IPS-NIHi11 (cell line): ENCODE data around the gene ERO1A.
A peak's percentile ranks its signal among the peaks of the same experiment; 100 is the strongest.

Experiments used
- DNase-seq: peaks from one replicate; pipeline ENCODE4 v3.0.0; 2012; ENCODE audit warnings: mixed read lengths, low spot score

Gene ERO1A

DNA sequence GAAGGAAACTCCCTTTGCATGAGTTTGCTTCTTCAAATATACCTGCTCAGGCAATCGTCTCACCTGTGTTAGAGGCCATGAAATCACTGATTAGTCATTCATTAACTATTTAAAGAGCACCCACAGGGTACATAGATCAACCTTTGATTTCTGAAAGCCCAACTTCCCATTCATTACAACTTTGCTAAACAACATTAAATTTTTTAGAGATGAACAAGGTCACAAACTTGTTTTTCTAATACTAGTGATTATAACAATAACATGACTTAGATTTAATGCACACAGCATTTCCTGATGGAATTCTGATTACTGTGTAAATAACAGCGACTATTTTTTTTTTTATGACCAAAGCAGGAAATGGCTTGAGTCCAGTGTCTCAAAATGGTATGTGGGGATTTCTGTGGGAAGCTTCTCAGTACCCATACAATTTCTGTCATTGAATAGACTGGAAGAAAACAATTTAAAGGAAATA is 5.4 kb upstream of the ERO1A start:
- DNase-seq, result no peak

DNA sequence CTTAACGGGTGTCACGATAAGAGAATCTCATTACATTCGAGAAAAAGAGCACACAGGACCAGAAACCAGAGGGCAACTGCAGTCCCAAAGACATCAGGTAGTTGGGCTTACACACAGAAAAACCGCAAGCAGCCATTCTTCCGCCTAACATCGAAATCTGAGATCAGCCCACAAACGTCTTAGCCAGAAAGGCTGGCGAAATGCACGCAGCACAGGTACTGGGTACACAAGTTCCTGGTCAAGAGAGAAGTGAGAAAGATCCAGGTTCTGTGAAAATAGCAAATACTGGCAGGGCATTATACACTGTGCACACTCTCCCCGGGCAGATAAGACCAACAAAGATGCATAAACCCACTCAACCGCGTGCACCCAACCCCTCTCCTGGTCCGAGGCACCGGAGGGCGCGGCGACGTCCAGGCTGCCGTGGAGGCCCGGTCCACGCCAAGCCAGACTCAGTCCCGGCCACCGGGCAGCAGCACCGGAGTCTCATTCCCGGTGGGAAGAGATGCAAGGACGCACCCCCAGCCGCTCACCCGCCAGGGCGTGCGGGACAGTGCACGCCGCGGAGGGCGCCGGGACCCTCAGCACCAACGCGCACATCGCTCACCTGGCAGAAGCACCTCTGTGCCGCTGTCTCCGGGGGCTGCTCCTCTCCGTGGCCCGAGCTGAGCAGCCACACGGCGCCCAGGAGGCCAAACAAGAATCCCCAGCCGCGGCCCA is 437 bp downstream of the ERO1A start:
- peak; percentile 17 for DNase-seq

DNA sequence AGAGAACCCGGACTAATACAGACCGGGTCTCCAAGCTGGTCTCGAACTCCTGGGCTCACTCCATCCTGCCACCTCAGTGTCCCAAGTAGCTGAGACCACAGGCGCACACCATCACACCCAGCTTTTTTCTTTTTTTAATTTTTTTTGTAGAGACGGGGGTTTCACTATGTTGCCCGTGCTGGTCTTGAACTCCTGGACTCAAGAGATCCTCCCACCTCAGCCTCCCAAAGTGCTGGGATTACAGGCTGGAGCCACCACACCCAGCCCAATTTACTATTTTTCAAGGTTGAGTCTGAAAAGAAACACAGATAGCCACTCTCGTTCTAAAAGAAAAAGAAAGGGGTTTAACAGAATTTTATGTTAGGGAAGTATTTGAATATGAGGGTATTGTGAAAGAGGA is 1.8 kb downstream of the ERO1A start:
- no peak for DNase-seq

DNA sequence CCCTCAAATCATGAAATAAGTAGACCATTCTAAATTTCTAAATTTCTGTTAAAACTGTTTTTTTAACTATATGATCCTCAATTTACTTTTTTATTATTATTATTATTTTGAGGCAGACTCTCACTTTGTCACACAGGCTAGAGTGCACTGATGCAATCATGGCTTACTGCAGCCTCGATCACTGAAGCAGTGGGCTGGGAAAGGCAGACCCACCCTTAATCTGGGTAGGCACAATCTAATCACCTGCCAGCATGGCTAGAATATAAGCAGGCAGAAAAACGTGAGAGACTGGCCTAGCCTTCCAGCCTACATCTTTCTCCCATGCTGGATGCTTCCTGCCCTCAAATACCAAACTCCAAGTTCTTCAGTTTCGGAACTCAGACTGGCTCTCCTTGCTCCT is 2.3 kb downstream of the ERO1A start:
- no peak for DNase-seq

DNA sequence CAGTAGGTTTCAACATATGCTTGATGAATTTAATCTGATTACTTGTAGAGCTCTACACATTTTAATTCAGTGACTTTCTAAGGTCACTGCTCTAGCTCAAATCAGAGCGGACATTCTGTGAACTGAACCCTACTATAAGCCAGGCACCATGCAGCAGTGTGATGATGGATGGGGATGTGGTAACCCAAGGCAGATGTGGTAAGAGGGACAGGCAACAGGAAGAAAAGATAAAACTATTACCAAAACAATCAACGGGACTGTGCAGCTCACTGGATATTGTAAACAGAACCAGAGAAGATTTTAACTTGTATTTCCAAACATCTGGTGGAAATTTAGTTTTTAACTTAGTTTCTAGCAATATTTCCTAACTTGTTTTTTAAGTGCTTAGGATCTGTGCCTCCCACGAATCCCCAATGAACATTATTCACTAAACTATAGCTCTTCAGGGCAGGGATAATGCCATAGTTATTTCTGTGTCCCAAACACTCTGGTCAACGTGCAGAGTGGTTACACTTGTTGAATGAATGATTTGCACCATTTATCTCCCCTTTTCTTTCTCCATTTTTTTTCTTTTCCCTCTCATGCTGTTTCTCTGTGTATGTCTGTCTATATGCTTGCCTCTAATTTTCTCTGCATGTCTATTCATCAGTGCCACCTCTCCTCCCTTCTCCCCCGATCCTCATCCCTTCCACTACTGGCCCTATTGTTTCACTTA is 3.0 kb downstream of the ERO1A start:
- DNase-seq, result no peak

DNA sequence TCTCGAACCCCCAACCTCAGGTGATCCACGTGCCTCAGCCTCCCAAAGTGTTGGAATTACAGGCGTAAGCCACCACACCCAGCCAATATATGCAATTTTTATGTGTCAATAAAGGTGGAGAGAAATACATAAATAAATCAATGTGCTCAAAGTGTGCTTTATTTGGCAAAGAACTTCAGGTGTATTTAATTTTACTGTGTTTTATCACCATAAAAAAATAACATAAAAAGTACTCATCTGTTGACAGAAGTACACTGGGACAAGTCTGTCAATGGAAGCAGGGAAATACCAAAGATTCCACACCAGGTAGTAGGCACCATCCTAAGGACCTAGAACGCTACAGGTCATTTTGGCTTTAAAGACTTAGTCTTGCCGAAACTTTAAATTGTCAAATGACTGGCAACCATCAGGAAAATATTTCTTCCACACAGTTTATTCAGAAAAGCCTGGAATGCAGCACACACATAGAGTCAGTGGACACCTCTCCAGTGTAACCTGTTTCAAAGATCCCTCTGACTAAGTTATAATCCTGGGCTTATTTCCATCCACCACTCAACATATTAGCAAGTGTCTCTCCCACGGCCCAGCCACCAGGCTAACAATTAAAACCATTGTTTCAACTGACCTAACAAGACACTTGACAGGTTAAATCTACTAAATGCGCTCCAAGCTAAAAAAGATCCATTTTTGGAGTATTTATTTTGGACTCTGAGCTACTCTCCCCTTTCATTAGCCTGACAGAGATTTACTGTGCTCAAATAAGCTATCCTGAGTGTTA is 4.2 kb downstream of the ERO1A start:
- no peak for DNase-seq

DNA sequence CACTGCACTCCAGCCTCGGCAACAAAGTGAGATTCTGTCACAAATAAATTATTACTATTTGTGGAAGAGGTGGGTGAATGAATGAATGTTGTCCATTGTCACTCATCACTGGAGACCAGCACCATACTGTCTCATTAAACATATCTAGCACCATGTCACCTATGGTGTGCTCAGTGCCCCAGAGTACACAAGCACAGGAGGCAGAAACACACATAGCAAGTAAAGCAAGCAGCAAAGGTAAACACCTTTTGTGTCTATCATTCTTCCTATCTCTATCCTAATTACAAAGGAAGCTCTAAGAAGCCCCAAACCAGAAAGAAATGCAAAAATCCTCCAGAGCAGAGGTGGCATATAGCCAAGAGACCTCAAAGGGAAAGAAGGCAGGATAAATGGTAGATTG is 9.2 kb downstream of the ERO1A start:
- no peak for DNase-seq

DNA sequence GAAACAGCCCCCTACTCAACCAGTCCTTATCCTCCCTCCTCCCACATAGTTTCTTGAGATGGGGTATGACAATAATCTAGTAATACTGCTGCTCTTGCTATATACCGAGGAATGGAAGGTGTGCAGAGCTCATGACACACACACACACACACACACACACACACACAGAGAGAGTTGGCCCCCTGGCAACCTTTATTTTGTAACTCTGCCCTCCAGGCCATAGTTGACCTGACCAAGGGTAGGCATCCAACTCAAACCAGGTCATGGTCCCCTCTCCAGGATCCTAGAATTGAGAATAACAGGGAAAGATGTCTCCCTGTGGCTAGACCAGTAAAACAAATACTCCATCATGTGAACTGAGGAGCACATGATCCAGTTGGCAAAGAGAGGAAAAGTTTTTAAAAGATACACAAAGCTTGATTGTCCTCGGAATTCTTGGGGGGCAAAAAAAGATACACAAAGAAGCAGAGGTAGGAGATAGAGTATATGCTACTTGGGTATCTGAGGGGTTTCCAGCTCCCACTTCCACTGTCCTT is 11.3 kb downstream of the ERO1A start:
- DNase-seq, result no peak

DNA sequence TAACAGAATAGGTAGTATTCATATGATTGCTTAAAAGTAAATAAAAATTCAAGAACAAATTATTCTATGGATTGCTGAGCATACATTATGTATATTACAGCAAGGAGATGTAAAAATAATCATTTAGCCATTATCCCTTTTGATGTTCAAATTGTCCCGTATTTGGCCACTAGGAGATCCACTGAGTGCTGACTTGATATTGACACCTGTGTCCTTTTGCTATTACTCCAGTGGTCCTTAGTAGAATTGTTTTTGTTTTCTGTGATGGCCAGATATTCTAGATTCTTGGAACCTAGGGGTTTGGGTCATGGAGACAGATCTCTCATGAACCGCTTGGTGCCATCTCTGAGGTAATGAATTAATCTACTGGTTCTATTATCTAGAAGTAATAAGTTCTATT is 16.8 kb downstream of the ERO1A start:
- DNase-seq, result peak; percentile 13

DNA sequence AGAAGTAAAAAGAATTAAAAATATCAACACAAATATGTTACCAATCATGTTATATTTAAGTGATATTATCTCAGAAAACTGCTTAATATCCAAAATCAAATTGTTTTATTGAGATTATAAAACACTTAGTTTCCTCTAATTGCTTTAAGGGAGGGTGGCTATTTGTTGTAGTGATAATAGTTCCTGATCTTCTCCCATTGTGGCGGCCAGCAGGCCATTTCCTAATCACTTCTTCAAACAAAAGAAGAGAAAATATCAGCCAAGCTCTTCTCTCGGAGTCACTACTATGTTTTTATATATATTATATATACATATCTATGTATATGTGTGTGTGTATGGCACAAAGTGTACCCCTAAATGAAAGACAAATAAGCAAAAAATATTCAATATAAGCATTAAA is 31.5 kb downstream of the ERO1A start:
- peak; percentile 23 for DNase-seq

DNA sequence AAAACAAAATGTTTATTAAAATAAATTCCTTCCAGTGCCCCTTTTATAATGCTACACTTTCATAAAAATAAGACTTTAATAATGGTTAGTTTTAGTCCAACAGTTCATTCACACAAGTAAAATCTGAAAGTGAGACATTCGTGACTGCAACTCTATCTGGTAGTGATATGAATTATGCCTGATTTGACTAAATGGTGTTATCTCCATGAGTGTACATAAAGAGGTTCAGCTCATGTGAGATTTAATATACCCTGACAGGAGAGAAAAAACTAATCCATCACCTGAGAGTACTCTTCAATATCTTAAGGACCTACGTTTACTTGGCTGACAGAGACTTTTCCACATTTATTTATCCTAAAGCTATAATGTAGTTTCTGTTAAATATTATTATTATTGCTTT is 34.0 kb downstream of the ERO1A start:
- DNase-seq, result no peak

DNA sequence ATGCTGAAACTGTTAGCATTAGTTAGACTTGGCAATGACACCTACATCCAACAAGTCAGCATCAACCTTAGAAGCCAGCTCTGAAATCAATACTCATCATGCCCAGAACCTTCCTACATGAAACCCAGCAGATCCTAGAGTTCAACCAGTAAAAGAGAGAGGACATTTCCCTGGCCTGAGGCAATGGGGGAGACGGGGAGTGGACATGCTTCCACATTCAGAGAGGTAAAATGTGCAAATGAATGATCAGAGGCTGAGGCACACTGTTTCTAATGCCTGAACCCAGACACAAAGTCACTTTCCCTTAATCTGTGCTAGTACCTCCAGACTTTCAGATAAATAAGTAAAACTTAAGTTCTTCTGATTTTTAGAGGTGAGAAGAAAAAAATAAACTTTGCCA is 34.5 kb downstream of the ERO1A start:
- DNase-seq, result no peak

DNA sequence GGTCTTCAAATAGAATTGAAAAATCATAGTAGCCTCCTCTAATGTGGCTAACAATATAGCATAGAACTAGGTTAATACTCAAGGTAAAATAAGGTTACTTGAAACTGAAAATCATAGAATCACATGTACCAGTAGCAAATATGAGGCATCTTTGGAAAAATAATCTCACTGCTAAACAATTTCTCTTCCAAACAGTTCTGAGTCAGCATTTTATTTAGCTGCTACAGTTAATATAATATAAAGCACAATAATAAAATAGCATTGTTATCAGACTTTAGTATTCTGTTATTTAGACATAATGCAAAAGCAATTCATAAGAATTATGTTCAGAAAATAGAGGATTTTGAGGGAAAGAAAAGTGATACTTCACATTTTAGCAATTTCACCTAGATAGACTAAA is 35.0 kb downstream of the ERO1A start:
- DNase-seq, result no peak

DNA sequence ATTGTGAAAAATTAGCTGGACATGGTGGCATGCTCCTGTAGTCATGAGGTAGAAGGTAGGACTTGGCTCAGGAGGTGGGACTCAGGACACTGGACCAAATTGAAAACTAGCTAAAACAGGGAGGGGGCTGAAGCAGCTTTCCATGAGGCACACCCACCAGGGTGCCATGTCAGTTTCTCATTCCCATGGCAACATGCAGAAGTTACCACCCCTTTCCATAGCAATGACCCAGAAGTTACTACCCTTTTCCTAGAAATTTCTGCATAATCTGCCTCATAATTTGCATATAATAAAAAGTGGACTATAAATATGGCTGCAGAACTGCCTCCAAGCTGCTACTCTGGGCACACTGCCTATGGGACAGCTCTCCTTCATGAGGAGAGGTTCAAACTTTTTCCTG is 38.5 kb downstream of the ERO1A start:
- DNase-seq, result no peak

DNA sequence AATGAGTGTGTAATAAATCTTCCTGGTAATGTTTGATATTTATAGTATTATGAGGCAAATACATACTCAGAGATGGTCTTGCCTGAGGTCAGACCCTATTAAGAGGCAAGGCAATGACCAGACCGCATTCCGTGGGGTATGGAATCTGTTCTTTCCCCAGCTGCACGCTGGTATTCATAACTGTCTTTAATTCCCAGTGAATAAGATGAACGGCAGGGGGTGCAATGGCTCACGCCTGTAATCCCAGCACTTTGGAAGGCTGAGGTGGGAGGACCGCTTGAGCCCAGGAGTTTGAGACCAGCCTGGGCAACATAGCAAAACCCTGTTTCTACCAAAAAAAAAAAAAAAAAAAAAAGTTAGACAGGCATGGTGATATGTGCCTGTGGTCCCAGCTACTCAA is 44.6 kb downstream of the ERO1A start:
- DNase-seq, result no peak

DNA sequence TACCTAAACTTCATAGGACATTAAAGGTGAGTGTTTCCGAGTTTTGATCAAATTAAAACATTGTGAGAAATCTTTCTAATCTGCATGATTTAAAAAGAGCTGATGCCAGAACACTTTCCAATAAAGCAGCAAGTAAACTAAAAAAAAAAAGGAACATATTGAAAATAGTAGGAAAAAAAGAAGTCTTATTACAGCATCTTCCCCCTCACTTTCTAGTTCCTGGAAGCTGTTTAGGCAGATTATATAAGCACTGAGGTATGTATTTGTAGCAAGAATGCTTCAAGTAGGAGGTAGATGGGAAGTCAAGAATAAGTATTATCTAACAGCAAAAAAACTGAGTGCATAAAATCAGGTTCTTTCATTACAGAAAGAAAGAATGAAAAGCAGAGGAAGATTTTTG is 45.8 kb downstream of the ERO1A start:
- no peak for DNase-seq

DNA sequence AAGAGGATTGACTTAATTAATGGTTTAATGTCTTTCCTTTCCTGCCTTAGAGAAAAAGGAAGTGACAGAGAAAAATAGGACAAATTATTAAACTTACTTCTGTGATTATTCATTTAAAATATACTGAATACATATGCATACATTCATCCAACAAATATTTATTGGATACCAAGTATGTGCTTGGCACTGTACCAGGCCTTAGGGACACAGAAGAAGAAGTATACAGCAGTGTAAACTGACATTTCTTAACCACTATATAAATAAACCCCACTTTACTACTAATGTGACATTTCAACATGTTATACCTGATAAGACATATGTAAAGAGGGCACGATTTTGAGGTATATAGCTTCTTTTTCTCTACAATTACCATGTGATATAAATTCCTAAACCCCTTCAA is 53.6 kb downstream of the ERO1A start:
- DNase-seq, result no peak

DNA sequence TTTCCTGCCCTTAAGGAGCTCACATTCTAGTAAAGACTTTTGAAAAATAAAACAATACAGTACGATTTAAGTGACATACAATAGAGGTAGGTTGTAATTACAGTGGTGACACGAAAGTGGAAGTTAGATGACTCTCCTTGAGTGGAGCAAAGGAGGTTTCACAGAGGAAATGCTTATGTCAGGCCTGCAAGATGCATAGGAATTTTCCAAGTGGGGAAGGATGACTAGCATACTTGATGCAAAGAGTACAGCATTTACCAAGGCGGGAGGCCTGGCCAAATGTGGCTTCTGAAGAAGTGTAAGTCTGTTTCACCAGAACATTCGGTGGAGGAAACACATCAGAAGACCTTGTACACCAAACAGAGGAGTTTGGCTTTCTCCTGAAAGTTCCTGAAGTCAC is 55.2 kb downstream of the ERO1A start:
- DNase-seq, result no peak

DNA sequence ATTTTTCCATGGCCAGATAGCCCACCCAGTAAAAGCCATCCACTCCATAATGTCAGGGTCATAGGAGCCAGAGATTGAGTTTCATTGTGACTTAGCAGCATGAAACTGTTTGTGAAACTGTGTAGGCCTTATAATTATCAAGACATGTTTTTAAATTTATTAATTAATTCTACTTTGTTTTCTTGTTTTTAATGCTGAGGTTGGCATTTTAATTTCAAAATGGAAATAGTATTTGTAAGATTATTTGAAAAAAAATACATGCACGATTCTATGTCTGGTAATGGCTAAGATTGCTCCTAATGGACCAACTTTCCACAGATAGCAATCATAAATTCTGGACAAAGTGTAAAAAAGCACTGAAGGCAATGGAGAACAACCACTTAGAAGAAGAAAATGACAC is 75.7 kb downstream of the ERO1A start:
- DNase-seq, result no peak

DNA sequence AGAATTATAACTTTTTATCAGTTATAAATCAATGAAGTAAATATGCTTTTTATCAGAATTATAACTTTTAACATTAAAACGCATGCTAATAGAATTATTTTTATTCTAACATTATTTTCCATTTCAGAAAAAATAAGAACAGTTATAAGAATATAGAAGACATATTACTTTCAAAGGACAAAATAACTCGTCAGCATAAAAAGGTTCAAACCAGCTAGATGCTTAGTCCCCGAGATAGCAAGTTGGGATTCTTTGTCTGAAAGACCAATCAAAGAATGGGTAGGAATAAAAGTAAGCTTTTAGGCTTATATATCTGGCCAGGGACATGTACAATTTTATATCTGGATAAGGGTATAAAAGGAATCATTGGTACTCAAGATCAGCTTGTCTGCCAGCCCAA is 76.8 kb downstream of the ERO1A start:
- no peak for DNase-seq

DNA sequence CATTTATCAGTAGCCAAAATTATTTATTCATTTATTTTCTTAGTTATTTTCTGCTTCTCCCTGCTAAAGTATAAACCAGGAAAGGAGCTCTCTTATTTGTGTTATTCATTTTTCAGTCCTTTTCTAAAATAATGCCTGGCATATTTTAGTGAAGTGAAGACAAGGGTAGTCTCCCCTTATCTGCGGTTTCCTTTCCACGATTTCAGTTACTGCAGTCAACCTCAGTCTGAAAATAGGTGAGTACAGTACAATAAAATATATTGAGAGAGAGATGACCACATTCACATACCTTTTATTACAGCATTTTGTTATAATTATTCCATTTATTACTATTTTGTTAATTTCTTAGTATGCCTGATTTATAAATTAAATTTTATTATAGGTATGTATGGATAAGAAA is 85.2 kb downstream of the ERO1A start:
- no peak for DNase-seq

DNA sequence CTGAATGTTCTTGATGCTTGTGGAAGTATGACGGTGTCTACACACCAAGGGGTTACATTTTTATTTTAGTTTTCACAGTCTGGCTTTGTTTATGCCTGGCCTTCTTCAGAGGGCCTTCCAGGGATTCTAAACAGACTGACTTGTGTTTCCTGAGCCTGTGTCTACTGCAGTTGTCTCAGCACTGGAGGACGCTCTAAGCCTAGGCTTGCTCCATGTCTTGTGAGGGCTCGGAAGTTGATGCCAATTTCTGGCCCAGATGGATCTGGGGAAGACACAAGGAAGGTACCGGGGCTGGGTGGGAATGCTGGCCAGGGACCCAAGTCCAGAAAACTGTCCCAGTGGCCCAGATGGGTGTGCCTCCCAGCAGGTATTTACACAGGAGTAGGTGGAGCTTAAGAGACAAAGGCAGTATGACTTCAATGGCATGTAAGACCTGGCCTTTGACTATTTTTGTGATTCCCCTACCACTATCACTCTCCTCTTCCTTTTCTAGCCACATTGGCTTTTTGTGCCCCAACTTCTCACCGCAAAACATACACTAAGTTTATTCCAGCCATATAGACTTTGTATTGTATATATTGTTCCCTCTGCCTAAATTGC is 85.8 kb downstream of the ERO1A start:
- peak; percentile 15 for DNase-seq
